A204.1 (cell line): ENCODE measurements around the gene PCDHGB3.
"Not testable (repeated sequence)": the region's sequence is repeated elsewhere in the genome, so short reads cannot be mapped to it uniquely, and the experiment has no call there.

Experiments used
- FAIRE-seq: peaks from 2 replicates; lab custom pipeline; 2012; peaks lifted over from hg19 to GRCh38; lab: Jason Lieb, UNC

PCDHGB3 gene

GRCh38 chr5:141393267-141393666 is 23.2 kb downstream of the PCDHGB3 start:
- no peak for FAIRE-seq

- not testable (repeated sequence) for FAIRE-seq
Observed at GRCh38 chr5:141394401-141395187, 24.6 kb downstream of the PCDHGB3 start.

GRCh38 chr5:141397756-141398551 is 27.9 kb downstream of the PCDHGB3 start, which contains the start of gene PCDHGB5:
Gene PCDHGB5 (plus strand): TSS chr5:141397947. CDS start chr5:141398128, 181 bp downstream.
- FAIRE-seq = not testable (repeated sequence)

- FAIRE-seq = no peak
Observed at GRCh38 chr5:141398608-141399007, 28.6 kb downstream of the PCDHGB3 start.

- FAIRE-seq = no peak
Observed at GRCh38 chr5:141399555-141400258, 29.7 kb downstream of the PCDHGB3 start.

- FAIRE-seq = no peak
Observed at GRCh38 chr5:141402553-141403243, 32.7 kb downstream of the PCDHGB3 start, which contains the start of gene PCDHGA9. Gene PCDHGA9 (plus strand): TSS chr5:141402778. CDS start chr5:141402953, 175 bp downstream.

GRCh38 chr5:141403387-141403786 is 33.3 kb downstream of the PCDHGB3 start:
- FAIRE-seq = no peak

GRCh38 chr5:141407790-141408505 is 37.9 kb downstream of the PCDHGB3 start, which contains the start of gene PCDHGB6:
Gene PCDHGB6 (plus strand): TSS chr5:141408021. CDS start chr5:141408203, 182 bp downstream.
- FAIRE-seq = not testable (repeated sequence)

GRCh38 chr5:141409598-141410306 is 39.7 kb downstream of the PCDHGB3 start:
- no peak for FAIRE-seq

GRCh38 chr5:141411575-141411974 is 41.5 kb downstream of the PCDHGB3 start:
- no peak for FAIRE-seq

GRCh38 chr5:141412854-141413539 is 43.0 kb downstream of the PCDHGB3 start, which contains the start of gene PCDHGA10:
Gene PCDHGA10 (plus strand): TSS chr5:141412987. CDS start chr5:141413176, 189 bp downstream.
- FAIRE-seq = peak; percentile 58

GRCh38 chr5:141413540-141414069 is 43.6 kb downstream of the PCDHGB3 start:
- FAIRE-seq = no peak

- not testable (repeated sequence) for FAIRE-seq
Observed at GRCh38 chr5:141414548-141415274, 44.7 kb downstream of the PCDHGB3 start.

GRCh38 chr5:141415275-141415618 is 45.2 kb downstream of the PCDHGB3 start:
- not testable (repeated sequence) for FAIRE-seq

- not testable (repeated sequence) for FAIRE-seq
Observed at GRCh38 chr5:141417494-141418172, 47.6 kb downstream of the PCDHGB3 start, which contains the start of gene PCDHGB7. Gene PCDHGB7 (plus strand): TSS chr5:141417677. CDS start chr5:141417860, 183 bp downstream.

- FAIRE-seq = no peak
Observed at GRCh38 chr5:141419074-141419880, 49.2 kb downstream of the PCDHGB3 start.

GRCh38 chr5:141420855-141421488 is 50.9 kb downstream of the PCDHGB3 start, which contains the start of gene PCDHGA11:
Gene PCDHGA11 (plus strand): TSS chr5:141421051. CDS start chr5:141421228, 177 bp downstream.
- peak; percentile 48 for FAIRE-seq
